ENCODE results near the gene CNIH4. TPM values are rescaled to one million over a fixed set of nuclear protein-coding genes. Genes with fewer than 3 reads are reported as not detected.

Gene CNIH4
- total RNA-seq, 1 donor from 2014 or later = 91.8 TPM

DNA sequence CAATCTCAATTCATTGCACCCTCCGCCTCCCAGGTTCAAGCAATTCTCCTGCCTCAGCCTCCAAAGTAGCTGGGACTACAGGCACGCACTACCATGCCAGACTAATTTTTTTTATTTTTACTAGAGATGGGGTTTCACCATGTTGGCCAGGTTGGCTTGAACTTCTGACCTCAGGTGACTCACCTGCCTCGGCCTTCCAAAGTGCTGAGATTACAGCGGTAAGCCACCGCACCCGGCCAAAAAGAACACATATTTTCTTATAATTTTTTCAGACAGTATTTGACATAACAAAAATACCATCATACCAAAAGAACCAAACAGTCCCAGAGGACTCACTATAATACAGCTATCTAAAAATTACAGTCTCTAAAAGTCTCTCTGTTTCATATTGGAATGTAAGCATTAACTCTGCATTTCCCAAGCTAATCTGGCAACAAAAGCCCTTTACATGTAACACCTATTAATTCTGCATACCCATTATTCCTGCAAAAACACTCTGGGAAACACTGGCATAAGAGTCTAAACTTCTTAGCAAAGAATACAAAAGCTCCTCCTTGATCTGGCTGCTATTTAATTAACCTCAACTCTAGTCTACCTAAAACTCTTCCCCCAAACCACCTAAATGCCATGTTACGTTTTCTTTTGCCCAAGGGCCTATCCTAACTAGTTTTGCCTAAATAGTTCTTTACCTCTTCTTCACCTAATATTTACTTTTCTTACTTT lies 51.1 kb downstream of the CNIH4 start:
- no peak for DNase-seq (ENCODE audit: low spot score)
- peaks cover 15% of the 10 kb centered on the region for H3K79me2 ChIP-seq (ENCODE audit: low read depth)
- H3K9me3 ChIP-seq (ENCODE audit: low read depth) = no peaks in the 10 kb centered on the region
- H2AFZ ChIP-seq (replicated peaks) = no peak overlapping the region
- Mint-ChIP-seq H3K27ac (no peak overlapping the region), H3K36me3 (peaks cover 29% of the 10 kb centered on the region), H3K4me1 (no peaks in the 10 kb centered on the region), H3K4me3 (no peak overlapping the region), H3K27me3 (ENCODE audit: insufficient read depth, low read depth) (no peaks in the 10 kb centered on the region), H3K9me3 (no peaks in the 10 kb centered on the region)
- H3K9ac ChIP-seq = no peak overlapping the region
- H3K4me3 ChIP-seq = no peak overlapping the region
- peaks cover 5% of the 10 kb centered on the region for H3K4me1 ChIP-seq
- no peaks in the 10 kb centered on the region for H3F3A ChIP-seq (ENCODE audit: low read depth)
- H3K4me2 ChIP-seq = no peak overlapping the region
- TF ChIP-seq EZH2phosphoT487 (IDR thresholded peaks at IDR 0.05) (no peak), CTCF (IDR thresholded peaks at IDR 0.05) (no peak), EZH2 (IDR thresholded peaks at IDR 0.05) (no peak)
- peak overlapping the region; percentile 21 for H3K27ac ChIP-seq
- H3K27me3 ChIP-seq = no peaks in the 10 kb centered on the region
- H4K20me1 ChIP-seq (ENCODE audit: low read depth) = peaks cover 10% of the 10 kb centered on the region
- H3K36me3 ChIP-seq = peaks cover 41% of the 10 kb centered on the region

DNA sequence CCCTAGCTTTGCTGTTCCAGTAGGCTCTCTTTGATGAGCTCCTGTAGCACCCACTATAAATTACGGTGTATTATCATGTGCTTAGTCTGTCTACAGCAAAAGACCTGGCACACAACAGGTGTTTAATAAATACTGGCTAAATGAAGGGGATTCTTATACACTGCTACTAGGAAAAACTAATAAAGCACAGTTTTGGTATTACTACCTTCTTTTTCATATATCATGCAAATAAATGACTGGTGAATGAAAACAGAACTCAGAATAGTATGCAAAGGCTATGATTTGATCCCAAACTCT lies 51.6 kb downstream of the CNIH4 start:
- H3K4me1 Mint-ChIP-seq = no peaks in the 10 kb centered on the region
- Histone ChIP-seq H3K9ac (no peak overlapping the region), H3K79me2 (ENCODE audit: low read depth) (peaks cover 14% of the 10 kb centered on the region), H3K4me2 (no peak overlapping the region), H3K27me3 (no peaks in the 10 kb centered on the region), H3K27ac (peak overlapping the region; percentile 21), H3F3A (ENCODE audit: low read depth) (no peaks in the 10 kb centered on the region), H2AFZ (replicated peaks) (no peak overlapping the region), H3K4me1 (peaks cover 5% of the 10 kb centered on the region), H4K20me1 (ENCODE audit: low read depth) (peaks cover 10% of the 10 kb centered on the region), H3K9me3 (ENCODE audit: low read depth) (no peaks in the 10 kb centered on the region), H3K4me3 (no peak overlapping the region), H3K36me3 (peaks cover 41% of the 10 kb centered on the region)
- no peak overlapping the region for H3K4me3 Mint-ChIP-seq
- no peaks in the 10 kb centered on the region for H3K9me3 Mint-ChIP-seq
- no peak for DNase-seq (ENCODE audit: low spot score)
- no peaks in the 10 kb centered on the region for H3K27me3 Mint-ChIP-seq (ENCODE audit: insufficient read depth, low read depth)
- no peak overlapping the region for H3K27ac Mint-ChIP-seq
- peaks cover 28% of the 10 kb centered on the region for H3K36me3 Mint-ChIP-seq
- no peak for TF ChIP-seq EZH2phosphoT487 (IDR thresholded peaks at IDR 0.05)
- no peak for TF ChIP-seq EZH2 (IDR thresholded peaks at IDR 0.05)
- TF ChIP-seq CTCF (IDR thresholded peaks at IDR 0.05) = no peak

GRCh38 chr1:224411766-224412165 lies 55.1 kb downstream of the CNIH4 start:
- H3K27ac Mint-ChIP-seq = no peak overlapping the region
- DNase-seq (ENCODE audit: low spot score) = no peak

More at GRCh38 chr1:224411766-224412165, 55.1 kb downstream of the CNIH4 start:
- Mint-ChIP-seq H3K4me1 (no peaks in the 10 kb centered on the region), H3K27me3 (ENCODE audit: insufficient read depth, low read depth) (no peaks in the 10 kb centered on the region), H3K36me3 (peaks cover 29% of the 10 kb centered on the region), H3K4me3 (no peak overlapping the region), H3K9me3 (no peaks in the 10 kb centered on the region)
- Histone ChIP-seq H3K27ac (no peak overlapping the region), H3K9ac (no peak overlapping the region), H3F3A (ENCODE audit: low read depth) (no peaks in the 10 kb centered on the region), H3K4me2 (no peak overlapping the region), H3K79me2 (ENCODE audit: low read depth) (peaks cover 8% of the 10 kb centered on the region), H3K27me3 (no peaks in the 10 kb centered on the region), H3K9me3 (ENCODE audit: low read depth) (no peaks in the 10 kb centered on the region), H3K4me3 (no peak overlapping the region), H3K36me3 (peaks cover 24% of the 10 kb centered on the region), H4K20me1 (ENCODE audit: low read depth) (peaks cover 3% of the 10 kb centered on the region), H3K4me1 (peaks cover 5% of the 10 kb centered on the region), H2AFZ (replicated peaks) (no peak overlapping the region)
- TF ChIP-seq EZH2phosphoT487 (IDR thresholded peaks at IDR 0.05) (no peak), EZH2 (IDR thresholded peaks at IDR 0.05) (no peak), CTCF (IDR thresholded peaks at IDR 0.05) (no peak)
